ENCODE measurements around the gene ZBED6. TPM values are rescaled to one million over a fixed set of nuclear protein-coding genes. Genes with fewer than 3 reads are reported as not detected.
"Not testable (repeated sequence)": the region's sequence is repeated elsewhere in the genome, so short reads cannot be mapped to it uniquely, and the experiment has no call there.

Gene ZBED6
- total and polyA plus RNA-seq, 2 donors (not counting 1 experiment from before 2014, with no cell fraction given), result 2.8 to 40.0 TPM

DNA sequence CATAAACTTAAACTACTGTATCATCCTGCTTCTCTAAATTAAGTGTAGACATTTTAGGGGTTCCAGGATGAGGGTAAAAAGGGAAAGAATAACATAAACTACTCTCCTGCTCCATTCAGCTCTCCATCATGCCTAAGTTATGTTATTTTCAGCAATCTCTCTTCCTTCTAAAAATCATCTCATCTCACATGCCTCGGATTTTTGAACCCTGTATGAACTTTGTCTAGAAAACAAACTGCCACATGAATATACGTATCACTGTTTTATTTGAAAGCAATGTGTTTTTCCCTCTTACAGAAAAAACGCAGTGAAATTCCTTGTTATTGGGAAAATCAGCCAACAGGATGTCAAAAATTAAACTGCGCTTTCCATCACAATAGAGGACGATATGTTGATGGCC lies 32.6 kb downstream of the ZBED6 start:
- ATAC-seq (ENCODE audit: low read depth) (no peak), DNase-seq (no peak)
- no peaks in the 10 kb centered on the region for H3K9me3 Mint-ChIP-seq (ENCODE audit: insufficient read depth)
- intact Hi-C loops (cut with micrococcal nuclease), result no loop called here
- Histone ChIP-seq H3K79me2 (ENCODE audit: control insufficient read depth, insufficient read depth, low read length) (peaks cover 29% of the 10 kb centered on the region), H3K4me2 (replicated peaks; ENCODE audit: low read depth, low read length, poor library complexity, severe bottlenecking) (no peak overlapping the region), H3K9ac (ENCODE audit: low read length) (no peak overlapping the region), H3K4me3 (ENCODE audit: control extremely low read depth in 1 of 5, extremely low read depth in 1 of 5, insufficient read depth in 1 of 5, low read depth in 2 of 5, low read length in 4 of 5) (no peak overlapping the region), H2AFZ (ENCODE audit: insufficient read depth, low read depth, low read length, poor library complexity, severe bottlenecking) (no peak overlapping the region), H3K4me1 (ENCODE audit: control insufficient read depth in 2 of 2, insufficient read depth in 2 of 2, low read length in 2 of 2) (no peaks in the 10 kb centered on the region), H3K36me3 (replicated peaks in 1 of 2; ENCODE audit: control extremely low read depth in 1 of 2, control insufficient read depth in 1 of 2, extremely low read depth in 1 of 2, insufficient read depth in 2 of 2, low read length in 1 of 2) (peaks cover 25 to 88% of the 10 kb centered on the region in 2 experiments), H4K20me1 (ENCODE audit: control insufficient read depth, insufficient read depth, low read length, poor library complexity, severe bottlenecking) (peaks cover 29% of the 10 kb centered on the region), H3K27me3 (replicated peaks in 1 of 4; ENCODE audit: control extremely low read depth in 1 of 4, control insufficient read depth in 3 of 4, insufficient read depth in 4 of 4, low read length in 3 of 4) (no peaks in the 10 kb centered on the region), H3K9me3 (ENCODE audit: control extremely low read depth in 1 of 3, control insufficient read depth in 2 of 3, insufficient read depth in 1 of 3, low read length in 2 of 3) (no peaks in the 10 kb centered on the region), H3K27ac (ENCODE audit: low read length in 2 of 2) (no peak overlapping the region)
- ChIA-PET POLR2A (no interaction called here), CTCF (interaction anchor here (0.7 kb wide), 1 partner anchor 80 kb away, joined by 3 read pairs; no protein-coding TSS in a partner anchor)
- no peak for TF ChIP-seq EZH2 (IDR thresholded peaks at IDR 0.05; ENCODE audit: borderline replicate concordance, insufficient read depth, low read depth, low read length, poor library complexity, severe bottlenecking)
- TF ChIP-seq, protein P1, sequence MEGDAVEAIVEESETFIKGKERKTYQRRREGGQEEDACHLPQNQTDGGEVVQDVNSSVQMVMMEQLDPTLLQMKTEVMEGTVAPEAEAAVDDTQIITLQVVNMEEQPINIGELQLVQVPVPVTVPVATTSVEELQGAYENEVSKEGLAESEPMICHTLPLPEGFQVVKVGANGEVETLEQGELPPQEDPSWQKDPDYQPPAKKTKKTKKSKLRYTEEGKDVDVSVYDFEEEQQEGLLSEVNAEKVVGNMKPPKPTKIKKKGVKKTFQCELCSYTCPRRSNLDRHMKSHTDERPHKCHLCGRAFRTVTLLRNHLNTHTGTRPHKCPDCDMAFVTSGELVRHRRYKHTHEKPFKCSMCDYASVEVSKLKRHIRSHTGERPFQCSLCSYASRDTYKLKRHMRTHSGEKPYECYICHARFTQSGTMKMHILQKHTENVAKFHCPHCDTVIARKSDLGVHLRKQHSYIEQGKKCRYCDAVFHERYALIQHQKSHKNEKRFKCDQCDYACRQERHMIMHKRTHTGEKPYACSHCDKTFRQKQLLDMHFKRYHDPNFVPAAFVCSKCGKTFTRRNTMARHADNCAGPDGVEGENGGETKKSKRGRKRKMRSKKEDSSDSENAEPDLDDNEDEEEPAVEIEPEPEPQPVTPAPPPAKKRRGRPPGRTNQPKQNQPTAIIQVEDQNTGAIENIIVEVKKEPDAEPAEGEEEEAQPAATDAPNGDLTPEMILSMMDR (IDR thresholded peaks at IDR 0.05), result no peak
- H3K27me3 Mint-ChIP-seq, result no peaks in the 10 kb centered on the region
- no CpG with 5 or more reads among the region's 5 CpGs for WGBS (ENCODE audit: insufficient coverage)
- H3K4me3 Mint-ChIP-seq, result no peak overlapping the region
- H3K4me1 Mint-ChIP-seq, result peaks cover 6% of the 10 kb centered on the region
- H3K27ac Mint-ChIP-seq, result no peak overlapping the region

DNA sequence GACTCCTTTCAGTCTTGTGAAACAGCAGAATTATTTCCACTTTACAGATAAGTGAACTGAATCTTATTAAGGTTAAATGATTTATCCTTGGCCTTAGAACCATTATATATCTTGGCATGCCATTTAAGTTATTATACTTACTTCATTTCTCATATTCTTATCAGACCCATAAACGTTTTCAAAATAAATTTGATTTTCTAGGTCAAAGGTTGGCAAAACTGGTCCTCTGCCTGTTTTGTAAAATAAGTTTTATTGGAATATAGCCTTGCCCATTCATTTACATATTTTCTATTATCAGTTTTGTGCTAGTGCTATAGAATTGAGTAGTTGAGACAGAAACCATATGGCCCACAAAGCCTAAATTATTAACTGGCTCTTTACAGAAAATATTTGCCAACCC lies 33.1 kb downstream of the ZBED6 start:
- Histone ChIP-seq H3K9me3 (ENCODE audit: control extremely low read depth in 1 of 3, control insufficient read depth in 2 of 3, insufficient read depth in 1 of 3, low read length in 2 of 3) (no peaks in the 10 kb centered on the region), H3K27me3 (replicated peaks in 1 of 4; ENCODE audit: control extremely low read depth in 1 of 4, control insufficient read depth in 3 of 4, insufficient read depth in 4 of 4, low read length in 3 of 4) (no peaks in the 10 kb centered on the region), H3K4me3 (ENCODE audit: control extremely low read depth in 1 of 5, extremely low read depth in 1 of 5, insufficient read depth in 1 of 5, low read depth in 2 of 5, low read length in 4 of 5) (no peak overlapping the region), H3K36me3 (replicated peaks in 1 of 2; ENCODE audit: control extremely low read depth in 1 of 2, control insufficient read depth in 1 of 2, extremely low read depth in 1 of 2, insufficient read depth in 2 of 2, low read length in 1 of 2) (peaks cover 21 to 86% of the 10 kb centered on the region in 2 experiments), H2AFZ (ENCODE audit: insufficient read depth, low read depth, low read length, poor library complexity, severe bottlenecking) (no peak overlapping the region), H3K27ac (ENCODE audit: low read length in 2 of 2) (no peak overlapping the region), H3K9ac (ENCODE audit: low read length) (no peak overlapping the region), H4K20me1 (ENCODE audit: control insufficient read depth, insufficient read depth, low read length, poor library complexity, severe bottlenecking) (peaks cover 24% of the 10 kb centered on the region), H3K4me2 (replicated peaks; ENCODE audit: low read depth, low read length, poor library complexity, severe bottlenecking) (no peak overlapping the region), H3K4me1 (ENCODE audit: control insufficient read depth in 2 of 2, insufficient read depth in 2 of 2, low read length in 2 of 2) (no peaks in the 10 kb centered on the region), H3K79me2 (ENCODE audit: control insufficient read depth, insufficient read depth, low read length) (peaks cover 24% of the 10 kb centered on the region)
- Mint-ChIP-seq H3K4me1 (peaks cover 6% of the 10 kb centered on the region), H3K27ac (no peak overlapping the region), H3K27me3 (no peaks in the 10 kb centered on the region), H3K9me3 (ENCODE audit: insufficient read depth) (no peaks in the 10 kb centered on the region), H3K4me3 (no peak overlapping the region)
- CTCF ChIA-PET, result no interaction called here
- no CpG with 5 or more reads among the region's 1 CpG for WGBS (ENCODE audit: insufficient coverage)
- POLR2A ChIA-PET, result no interaction called here
- intact Hi-C loops (cut with micrococcal nuclease), result no loop called here
- DNase-seq, result no peak
- ATAC-seq (ENCODE audit: low read depth), result no peak
- TF ChIP-seq, protein P1 (IDR thresholded peaks at IDR 0.05), result no peak

DNA sequence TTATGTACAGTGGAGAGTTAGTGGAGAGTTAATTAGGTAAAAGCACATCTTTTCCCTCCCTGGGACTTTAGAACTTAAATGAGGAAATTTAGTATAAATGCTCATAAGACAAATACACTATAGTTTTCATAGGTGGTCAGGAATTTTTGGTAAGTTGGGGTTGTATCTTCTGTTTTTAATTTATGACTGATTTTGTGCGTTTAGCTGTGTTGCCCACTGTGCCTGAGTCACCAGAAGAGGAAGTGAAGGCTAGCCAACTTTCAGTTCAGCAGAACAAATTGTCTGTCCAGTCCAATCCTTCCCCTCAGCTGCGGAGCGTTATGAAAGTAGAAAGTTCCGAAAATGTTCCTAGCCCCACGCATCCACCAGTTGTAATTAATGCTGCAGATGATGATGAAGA lies 33.8 kb downstream of the ZBED6 start:
- ATAC-seq (ENCODE audit: low read depth); H3K4me3 ChIP-seq (ENCODE audit: control extremely low read depth in 1 of 5, extremely low read depth in 1 of 5, insufficient read depth in 1 of 5, low read depth in 2 of 5, low read length in 4 of 5); H3K27ac ChIP-seq (ENCODE audit: low read length in 2 of 2); H3K9ac ChIP-seq (ENCODE audit: low read length); DNase-seq; H3K27me3 Mint-ChIP-seq; H3K9me3 ChIP-seq (ENCODE audit: control extremely low read depth in 1 of 3, control insufficient read depth in 2 of 3, insufficient read depth in 1 of 3, low read length in 2 of 3); intact Hi-C loops (cut with micrococcal nuclease); H3K4me3 Mint-ChIP-seq; H3K27me3 ChIP-seq (replicated peaks in 1 of 4; ENCODE audit: control extremely low read depth in 1 of 4, control insufficient read depth in 3 of 4, insufficient read depth in 4 of 4, low read length in 3 of 4); H2AFZ ChIP-seq (ENCODE audit: insufficient read depth, low read depth, low read length, poor library complexity, severe bottlenecking); H3K4me1 Mint-ChIP-seq; H3K4me2 ChIP-seq (replicated peaks; ENCODE audit: low read depth, low read length, poor library complexity, severe bottlenecking); H3K4me1 ChIP-seq (ENCODE audit: control insufficient read depth in 2 of 2, insufficient read depth in 2 of 2, low read length in 2 of 2); H3K9me3 Mint-ChIP-seq (ENCODE audit: insufficient read depth): not testable (repeated sequence)
- peak overlapping the region; percentile 22 for H3K27ac Mint-ChIP-seq
- no CpG with 5 or more reads among the region's 5 CpGs for WGBS (ENCODE audit: insufficient coverage)
- H3K36me3 ChIP-seq (replicated peaks in 1 of 2; ENCODE audit: control extremely low read depth in 1 of 2, control insufficient read depth in 1 of 2, extremely low read depth in 1 of 2, insufficient read depth in 2 of 2, low read length in 1 of 2), result peaks cover 19 to 90% of the 10 kb centered on the region in 2 experiments
- peaks cover 17% of the 10 kb centered on the region for H4K20me1 ChIP-seq (ENCODE audit: control insufficient read depth, insufficient read depth, low read length, poor library complexity, severe bottlenecking)
- ChIA-PET CTCF (interaction anchor here (0.5 to 1.5 kb wide), 2 partner anchors 32 to 53 kb away, joined by 3 read pairs; no protein-coding TSS in a partner anchor), POLR2A (interaction anchor here (0.6 kb wide), 1 partner anchor 1792 kb away, joined by 5 read pairs; no protein-coding TSS in a partner anchor)
- H3K79me2 ChIP-seq (ENCODE audit: control insufficient read depth, insufficient read depth, low read length), result peaks cover 17% of the 10 kb centered on the region
